Upper lobe of left lung (tissue), 4 donors: ENCODE measurements around the gene CD207.

Experiments used
- EP300 ChIP-seq, 4 donors: sonication (generic); formaldehyde crosslinking; IDR thresholded peaks; one replicate each; pipeline ENCODE4 v1.5.1; 2017; ENCODE audit warnings: antibody characterized with exemption in 4 of 4, control low read depth in 2 of 4
- POLR2A ChIP-seq, 4 donors: fragments of 450-650 bp; IDR thresholded peaks; one replicate each; pipeline ENCODE4 v1.5.1; 2016 to 2017; ENCODE audit warnings: antibody characterized with exemption in 4 of 4, mild to moderate bottlenecking in 2 of 4
- TF ChIP-seq, protein P1 (sequence below), 6 experiments: fragments of 450-650 bp in 4 of 6; fragments of 200-600 bp in 2 of 6; sonication (generic) in 2 of 6; IDR thresholded peaks; one replicate each; pipeline ENCODE4 v1.5.1; 2016 to 2019; ENCODE audit warnings: antibody characterized with exemption in 6 of 6

DNA sequence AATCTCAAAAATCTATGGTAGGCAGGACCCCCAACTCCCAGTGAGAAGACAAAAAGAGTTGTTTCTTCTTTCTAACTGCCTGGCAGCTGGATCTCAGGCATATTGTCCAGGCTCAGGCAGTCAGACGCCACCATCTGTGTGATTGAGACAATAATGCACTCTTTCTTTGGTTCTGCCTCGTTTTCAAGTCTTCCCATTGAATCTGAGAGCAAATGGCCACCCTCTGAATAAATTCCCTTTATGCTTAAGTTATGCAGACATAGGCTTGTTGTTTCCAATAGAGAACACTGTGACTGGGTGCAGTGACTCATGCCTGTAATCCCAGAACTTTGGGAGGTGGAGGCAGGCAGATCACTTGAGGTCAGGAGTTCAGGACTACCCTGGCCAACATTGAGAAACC, 15.3 kb upstream of the CD207 start:
- TF ChIP-seq POLR2A (IDR thresholded peaks at IDR 0.05) (no peak), EP300 (IDR thresholded peaks at IDR 0.05) (no peak)
- TF ChIP-seq, protein P1, sequence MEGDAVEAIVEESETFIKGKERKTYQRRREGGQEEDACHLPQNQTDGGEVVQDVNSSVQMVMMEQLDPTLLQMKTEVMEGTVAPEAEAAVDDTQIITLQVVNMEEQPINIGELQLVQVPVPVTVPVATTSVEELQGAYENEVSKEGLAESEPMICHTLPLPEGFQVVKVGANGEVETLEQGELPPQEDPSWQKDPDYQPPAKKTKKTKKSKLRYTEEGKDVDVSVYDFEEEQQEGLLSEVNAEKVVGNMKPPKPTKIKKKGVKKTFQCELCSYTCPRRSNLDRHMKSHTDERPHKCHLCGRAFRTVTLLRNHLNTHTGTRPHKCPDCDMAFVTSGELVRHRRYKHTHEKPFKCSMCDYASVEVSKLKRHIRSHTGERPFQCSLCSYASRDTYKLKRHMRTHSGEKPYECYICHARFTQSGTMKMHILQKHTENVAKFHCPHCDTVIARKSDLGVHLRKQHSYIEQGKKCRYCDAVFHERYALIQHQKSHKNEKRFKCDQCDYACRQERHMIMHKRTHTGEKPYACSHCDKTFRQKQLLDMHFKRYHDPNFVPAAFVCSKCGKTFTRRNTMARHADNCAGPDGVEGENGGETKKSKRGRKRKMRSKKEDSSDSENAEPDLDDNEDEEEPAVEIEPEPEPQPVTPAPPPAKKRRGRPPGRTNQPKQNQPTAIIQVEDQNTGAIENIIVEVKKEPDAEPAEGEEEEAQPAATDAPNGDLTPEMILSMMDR (IDR thresholded peaks at IDR 0.05): no peak
